Sigmoid colon (tissue), 4 donors: Measurements from ENCODE around the gene FRS2.

Experiments used
- POLR2AphosphoS5 ChIP-seq, 4 donors: sonication (generic); formaldehyde crosslinking; IDR thresholded peaks; one replicate each; pipeline ENCODE4 v1.6.1; 2017; ENCODE audit warnings: antibody characterized with exemption in 4 of 4
- TF ChIP-seq, protein P1 (sequence below), 4 experiments: fragments of 450-650 bp in 3 of 4; fragments of 200-600 bp in 1 of 4; IDR thresholded peaks; one replicate each; pipeline ENCODE4 v1.5.1; 2016 to 2019; ENCODE audit warnings: antibody characterized with exemption in 4 of 4, mild to moderate bottlenecking in 3 of 4, moderate library complexity in 2 of 4

DNA sequence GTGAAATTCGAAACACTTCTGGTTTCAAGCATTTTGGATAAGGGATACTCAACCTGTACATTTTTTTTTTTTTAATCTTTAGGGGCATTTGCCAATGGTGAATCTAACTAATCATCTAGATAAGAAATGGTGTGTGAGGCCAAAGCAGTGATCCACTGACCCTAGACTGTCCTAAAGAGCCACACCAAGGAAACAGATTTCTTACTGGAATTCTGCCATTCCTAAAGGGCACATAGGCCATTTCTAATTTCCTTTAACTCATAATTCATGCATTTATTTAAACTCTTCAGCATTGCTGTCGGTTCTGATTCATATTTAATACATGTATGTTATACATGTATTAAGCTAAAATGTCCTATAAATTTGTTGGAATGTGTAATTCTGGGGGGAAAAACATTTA is 47.2 kb downstream of the FRS2 start:
- TF ChIP-seq, protein P1, sequence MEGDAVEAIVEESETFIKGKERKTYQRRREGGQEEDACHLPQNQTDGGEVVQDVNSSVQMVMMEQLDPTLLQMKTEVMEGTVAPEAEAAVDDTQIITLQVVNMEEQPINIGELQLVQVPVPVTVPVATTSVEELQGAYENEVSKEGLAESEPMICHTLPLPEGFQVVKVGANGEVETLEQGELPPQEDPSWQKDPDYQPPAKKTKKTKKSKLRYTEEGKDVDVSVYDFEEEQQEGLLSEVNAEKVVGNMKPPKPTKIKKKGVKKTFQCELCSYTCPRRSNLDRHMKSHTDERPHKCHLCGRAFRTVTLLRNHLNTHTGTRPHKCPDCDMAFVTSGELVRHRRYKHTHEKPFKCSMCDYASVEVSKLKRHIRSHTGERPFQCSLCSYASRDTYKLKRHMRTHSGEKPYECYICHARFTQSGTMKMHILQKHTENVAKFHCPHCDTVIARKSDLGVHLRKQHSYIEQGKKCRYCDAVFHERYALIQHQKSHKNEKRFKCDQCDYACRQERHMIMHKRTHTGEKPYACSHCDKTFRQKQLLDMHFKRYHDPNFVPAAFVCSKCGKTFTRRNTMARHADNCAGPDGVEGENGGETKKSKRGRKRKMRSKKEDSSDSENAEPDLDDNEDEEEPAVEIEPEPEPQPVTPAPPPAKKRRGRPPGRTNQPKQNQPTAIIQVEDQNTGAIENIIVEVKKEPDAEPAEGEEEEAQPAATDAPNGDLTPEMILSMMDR (IDR thresholded peaks at IDR 0.05), result no peak
- TF ChIP-seq POLR2AphosphoS5 (IDR thresholded peaks at IDR 0.05), result no peak
